ENCODE data around the gene HSPBP1. TPM values are rescaled to one million over a fixed set of nuclear protein-coding genes. Genes with fewer than 3 reads are reported as not detected.

The HSPBP1 gene
- total RNA-seq, 1 experiment from 2014 or later: 65.2 TPM

- TF ChIP-seq ETV6 (CRISPR knock-in tag; IDR thresholded peaks at IDR 0.05) (no peak), TEAD4 (CRISPR knock-in tag; IDR thresholded peaks at IDR 0.05) (no peak), E2F4 (CRISPR knock-in tag; IDR thresholded peaks at IDR 0.05; ENCODE audit: borderline replicate concordance, low read depth) (no peak), TP53 (CRISPR knock-in tag; IDR thresholded peaks at IDR 0.05) (no peak), EMX1 (CRISPR knock-in tag; IDR thresholded peaks at IDR 0.05) (no peak), STAT6 (CRISPR knock-in tag; conservative IDR thresholded peaks at IDR 0.05; ENCODE audit: low read depth) (no peak), CBFB (CRISPR knock-in tag; IDR thresholded peaks at IDR 0.05; ENCODE audit: low read depth) (no peak), NR3C1 (CRISPR knock-in tag; conservative IDR thresholded peaks at IDR 0.05; ENCODE audit: low read depth) (no peak), ZNF671 (CRISPR knock-in tag; IDR thresholded peaks at IDR 0.05) (no peak), TCF7 (CRISPR knock-in tag; IDR thresholded peaks at IDR 0.05; ENCODE audit: low read depth) (no peak), SMAD3 (CRISPR knock-in tag; IDR thresholded peaks at IDR 0.05; ENCODE audit: borderline replicate concordance) (no peak)
- TF ChIP-seq, protein P1, sequence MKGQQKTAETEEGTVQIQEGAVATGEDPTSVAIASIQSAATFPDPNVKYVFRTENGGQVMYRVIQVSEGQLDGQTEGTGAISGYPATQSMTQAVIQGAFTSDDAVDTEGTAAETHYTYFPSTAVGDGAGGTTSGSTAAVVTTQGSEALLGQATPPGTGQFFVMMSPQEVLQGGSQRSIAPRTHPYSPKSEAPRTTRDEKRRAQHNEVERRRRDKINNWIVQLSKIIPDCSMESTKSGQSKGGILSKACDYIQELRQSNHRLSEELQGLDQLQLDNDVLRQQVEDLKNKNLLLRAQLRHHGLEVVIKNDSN (CRISPR knock-in tag; IDR thresholded peaks at IDR 0.05): no peak
- TF ChIP-seq, protein P2, sequence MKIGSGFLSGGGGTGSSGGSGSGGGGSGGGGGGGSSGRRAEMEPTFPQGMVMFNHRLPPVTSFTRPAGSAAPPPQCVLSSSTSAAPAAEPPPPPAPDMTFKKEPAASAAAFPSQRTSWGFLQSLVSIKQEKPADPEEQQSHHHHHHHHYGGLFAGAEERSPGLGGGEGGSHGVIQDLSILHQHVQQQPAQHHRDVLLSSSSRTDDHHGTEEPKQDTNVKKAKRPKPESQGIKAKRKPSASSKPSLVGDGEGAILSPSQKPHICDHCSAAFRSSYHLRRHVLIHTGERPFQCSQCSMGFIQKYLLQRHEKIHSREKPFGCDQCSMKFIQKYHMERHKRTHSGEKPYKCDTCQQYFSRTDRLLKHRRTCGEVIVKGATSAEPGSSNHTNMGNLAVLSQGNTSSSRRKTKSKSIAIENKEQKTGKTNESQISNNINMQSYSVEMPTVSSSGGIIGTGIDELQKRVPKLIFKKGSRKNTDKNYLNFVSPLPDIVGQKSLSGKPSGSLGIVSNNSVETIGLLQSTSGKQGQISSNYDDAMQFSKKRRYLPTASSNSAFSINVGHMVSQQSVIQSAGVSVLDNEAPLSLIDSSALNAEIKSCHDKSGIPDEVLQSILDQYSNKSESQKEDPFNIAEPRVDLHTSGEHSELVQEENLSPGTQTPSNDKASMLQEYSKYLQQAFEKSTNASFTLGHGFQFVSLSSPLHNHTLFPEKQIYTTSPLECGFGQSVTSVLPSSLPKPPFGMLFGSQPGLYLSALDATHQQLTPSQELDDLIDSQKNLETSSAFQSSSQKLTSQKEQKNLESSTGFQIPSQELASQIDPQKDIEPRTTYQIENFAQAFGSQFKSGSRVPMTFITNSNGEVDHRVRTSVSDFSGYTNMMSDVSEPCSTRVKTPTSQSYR (CRISPR knock-in tag; IDR thresholded peaks at IDR 0.05): no peak
- TF ChIP-seq, protein P3, sequence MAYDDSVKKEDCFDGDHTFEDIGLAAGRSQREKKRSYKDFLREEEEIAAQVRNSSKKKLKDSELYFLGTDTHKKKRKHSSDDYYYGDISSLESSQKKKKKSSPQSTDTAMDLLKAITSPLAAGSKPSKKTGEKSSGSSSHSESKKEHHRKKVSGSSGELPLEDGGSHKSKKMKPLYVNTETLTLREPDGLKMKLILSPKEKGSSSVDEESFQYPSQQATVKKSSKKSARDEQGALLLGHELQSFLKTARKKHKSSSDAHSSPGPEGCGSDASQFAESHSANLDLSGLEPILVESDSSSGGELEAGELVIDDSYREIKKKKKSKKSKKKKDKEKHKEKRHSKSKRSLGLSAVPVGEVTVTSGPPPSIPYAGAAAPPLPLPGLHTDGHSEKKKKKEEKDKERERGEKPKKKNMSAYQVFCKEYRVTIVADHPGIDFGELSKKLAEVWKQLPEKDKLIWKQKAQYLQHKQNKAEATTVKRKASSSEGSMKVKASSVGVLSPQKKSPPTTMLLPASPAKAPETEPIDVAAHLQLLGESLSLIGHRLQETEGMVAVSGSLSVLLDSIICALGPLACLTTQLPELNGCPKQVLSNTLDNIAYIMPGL (CRISPR knock-in tag; IDR thresholded peaks at IDR 0.05): no peak
- Mint-ChIP-seq H3K27me3 (ENCODE audit: low read depth) (no peaks in the 10 kb centered on the region; the same call in 1 of the 2 replicates), H3K36me3 (peaks cover 4% of the 10 kb centered on the region; the same call in 1 of the 2 replicates), H3K4me1 (peaks cover 4% of the 10 kb centered on the region; the same call in 1 of the 2 replicates), H3K9me3 (peaks cover 11% of the 10 kb centered on the region), H3K4me3 (no peak overlapping the region), H3K27ac (no peak overlapping the region)
- ATAC-seq: peak; percentile 22; the same call in 1 of the 2 replicates
- DNase-seq (ENCODE audit: low spot score): no peak
- ChIA-PET CTCF (no interaction called here), POLR2A (no interaction called here)
Observed at GRCh38 chr19:55223291-55224037, 56.4 kb downstream of the HSPBP1 start.

GRCh38 chr19:55220525-55220924 lies 59.4 kb downstream of the HSPBP1 start:
- CTCF ChIA-PET: no interaction called here
- DNase-seq (ENCODE audit: low spot score) (peak; percentile 77), ATAC-seq (no peak)
- POLR2A ChIA-PET: no interaction called here
- Mint-ChIP-seq H3K27ac (no peak overlapping the region), H3K36me3 (peaks cover 3% of the 10 kb centered on the region; the same call in 1 of the 2 replicates), H3K27me3 (ENCODE audit: low read depth) (peaks cover 10% of the 10 kb centered on the region), H3K4me1 (peaks cover 5% of the 10 kb centered on the region), H3K9me3 (peaks cover 20% of the 10 kb centered on the region), H3K4me3 (no peak overlapping the region)
- TF ChIP-seq CDX4 (CRISPR knock-in tag; IDR thresholded peaks at IDR 0.05; ENCODE audit: borderline replicate concordance) (no peak), ELF4 (CRISPR knock-in tag; IDR thresholded peaks at IDR 0.05; ENCODE audit: low read depth) (no peak), HMGA2 (CRISPR knock-in tag; IDR thresholded peaks at IDR 0.05) (no peak), ZNF263 (CRISPR knock-in tag; IDR thresholded peaks at IDR 0.05; ENCODE audit: low read depth) (no peak), ZBTB43 (CRISPR knock-in tag; IDR thresholded peaks at IDR 0.05) (peak; percentile 79; the same call in 1 of the 2 replicates), MXD4 (CRISPR knock-in tag; IDR thresholded peaks at IDR 0.05; ENCODE audit: borderline replicate concordance) (no peak), ZNF232 (CRISPR knock-in tag; IDR thresholded peaks at IDR 0.05) (no peak), E2F4 (CRISPR knock-in tag; IDR thresholded peaks at IDR 0.05; ENCODE audit: borderline replicate concordance, low read depth) (no peak)
